CD8-positive, alpha-beta memory T cell (primary cell): ENCODE measurements around the gene SIRT6. TPM values are rescaled to one million over a fixed set of nuclear protein-coding genes. Genes with fewer than 3 reads are reported as not detected.

Experiments
- CTCF ChIA-PET: fragments of 350-600 bp; sonication (Branson Sonifier 250); formaldehyde crosslinking; loops from one replicate; lab custom pipeline; 2021; ENCODE audit warnings: antibody characterized with exemption; lab: Charles Lee
- POLR2A ChIA-PET: fragments of 350-600 bp; sonication (Branson Sonifier 250); formaldehyde crosslinking; loops from one replicate; lab custom pipeline; 2021; ENCODE audit warnings: antibody characterized with exemption; lab: Charles Lee
- DNase-seq, 5 donors: peaks; one replicate each; pipeline versions ENCODE4 v3.0.0 to v3.0.0-alpha.2; 2020 to 2022; ENCODE audit warnings: mixed read lengths in 1 of 5
- H3K27ac ChIP-seq: one replicate; pipeline ENCODE4 v1.7.0; 2013; ENCODE audit warnings: low read depth, mild to moderate bottlenecking, low read length, moderate library complexity
- H3K27me3 ChIP-seq: 2 replicates; pipeline ENCODE4 v1.7.0; 2013; ENCODE audit warnings: low read length, mild to moderate bottlenecking; ENCODE audit not compliant: insufficient read depth, poor library complexity, severe bottlenecking
- H3K36me3 ChIP-seq: 2 replicates; pipeline ENCODE4 v1.7.0; 2013; ENCODE audit warnings: mild to moderate bottlenecking, low read length, moderate library complexity; ENCODE audit not compliant: insufficient read depth
- H3K4me1 ChIP-seq: 2 replicates; pipeline ENCODE4 v1.7.0; 2013; ENCODE audit warnings: mild to moderate bottlenecking, low read length, moderate library complexity; ENCODE audit not compliant: insufficient read depth
- H3K4me3 ChIP-seq: 2 replicates; pipeline ENCODE4 v1.7.0; 2013; ENCODE audit warnings: mild to moderate bottlenecking, low read length
- H3K9me3 ChIP-seq: 2 replicates; pipeline ENCODE4 v1.7.0; 2013; ENCODE audit warnings: mild to moderate bottlenecking, low read length
- H3K27ac Mint-ChIP-seq, 8 donors: one replicate each; pipeline ENCODE4 v1.8.0; 2020 to 2021; ENCODE audit warnings: mixed read lengths in 8 of 8, mild to moderate bottlenecking in 6 of 8, inconsistent platforms in 3 of 8, moderate library complexity in 3 of 8
- H3K27me3 Mint-ChIP-seq, 2 donors: one replicate each; pipeline ENCODE4 v1.8.0; 2020 to 2021; ENCODE audit warnings: mixed read lengths in 2 of 2, mild to moderate bottlenecking in 1 of 2, moderate library complexity in 1 of 2
- H3K36me3 Mint-ChIP-seq, 3 donors: one replicate each; pipeline ENCODE4 v1.8.0; 2020 to 2021; ENCODE audit warnings: mixed read lengths in 3 of 3, inconsistent platforms in 1 of 3, mild to moderate bottlenecking in 1 of 3
- H3K4me1 Mint-ChIP-seq, 3 donors: one replicate each; pipeline ENCODE4 v1.8.0; 2020 to 2021; ENCODE audit warnings: mixed read lengths in 3 of 3, inconsistent platforms in 1 of 3, mild to moderate bottlenecking in 1 of 3
- H3K4me3 Mint-ChIP-seq, 7 donors: one replicate each; pipeline ENCODE4 v1.8.0; 2020 to 2021; ENCODE audit warnings: mixed read lengths in 7 of 7, mild to moderate bottlenecking in 6 of 7, moderate library complexity in 4 of 7, inconsistent platforms in 2 of 7
- H3K9me3 Mint-ChIP-seq, 5 donors: one replicate each; pipeline ENCODE4 v1.8.0; 2020 to 2022; ENCODE audit warnings: mixed read lengths in 5 of 5, mild to moderate bottlenecking in 3 of 5, moderate library complexity in 2 of 5, inconsistent platforms in 1 of 5
- polyA plus RNA-seq: library from polyadenylated mRNA; unstranded; fragments of 300-500 nt; fragmentation: Illumina TruSeq; gene quantifications from one replicate; pipeline ENCODE4 v1.2.3, GENCODE V29; 2021
- total RNA-seq, 2 experiments: library from RNA; stranded (reverse); gene quantifications; one replicate each; pipeline ENCODE4 v1.2.3, GENCODE V29; 2021

The SIRT6 gene
- total and polyA plus RNA-seq, 3 experiments from 2014 or later: 1.6 to 38.6 (median 33.5) TPM

DNA sequence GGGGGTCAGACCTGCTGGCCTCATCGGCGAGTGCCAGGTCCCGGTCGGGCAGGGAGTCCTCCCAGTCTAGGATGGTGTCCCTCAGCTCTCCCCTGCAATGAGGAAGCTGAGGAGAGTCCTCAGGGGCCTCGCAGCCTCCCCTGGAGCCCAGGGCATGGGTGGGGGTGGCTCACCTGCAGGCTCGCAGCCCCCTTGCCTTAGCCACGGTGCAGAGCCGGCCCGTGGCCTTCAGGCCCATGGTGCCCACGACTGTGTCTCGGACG, 6.8 kb downstream of the SIRT6 start:
- CTCF ChIA-PET: no interaction called here
- H3K27me3 Mint-ChIP-seq: peaks cover 4 to 11% of the 10 kb centered on the region in 2 donors
- Histone ChIP-seq H3K36me3 (no peaks in the 10 kb centered on the region), H3K27me3 (no peaks in the 10 kb centered on the region), H3K9me3 (no peaks in the 10 kb centered on the region), H3K27ac (no peak overlapping the region), H3K4me3 (no peak overlapping the region), H3K4me1 (peaks cover 7% of the 10 kb centered on the region)
- DNase-seq: no peak
- H3K36me3 Mint-ChIP-seq: peaks cover 0 to 37% (median 2%) of the 10 kb centered on the region in 3 donors
- H3K9me3 Mint-ChIP-seq: peaks cover 0 to 2% (median 0%) of the 10 kb centered on the region in 5 donors
- POLR2A ChIA-PET: no interaction called here
- H3K27ac Mint-ChIP-seq: no peak overlapping the region
- H3K4me3 Mint-ChIP-seq: no peak overlapping the region
- H3K4me1 Mint-ChIP-seq: peaks cover 8 to 19% (median 17%) of the 10 kb centered on the region in 3 donors

DNA sequence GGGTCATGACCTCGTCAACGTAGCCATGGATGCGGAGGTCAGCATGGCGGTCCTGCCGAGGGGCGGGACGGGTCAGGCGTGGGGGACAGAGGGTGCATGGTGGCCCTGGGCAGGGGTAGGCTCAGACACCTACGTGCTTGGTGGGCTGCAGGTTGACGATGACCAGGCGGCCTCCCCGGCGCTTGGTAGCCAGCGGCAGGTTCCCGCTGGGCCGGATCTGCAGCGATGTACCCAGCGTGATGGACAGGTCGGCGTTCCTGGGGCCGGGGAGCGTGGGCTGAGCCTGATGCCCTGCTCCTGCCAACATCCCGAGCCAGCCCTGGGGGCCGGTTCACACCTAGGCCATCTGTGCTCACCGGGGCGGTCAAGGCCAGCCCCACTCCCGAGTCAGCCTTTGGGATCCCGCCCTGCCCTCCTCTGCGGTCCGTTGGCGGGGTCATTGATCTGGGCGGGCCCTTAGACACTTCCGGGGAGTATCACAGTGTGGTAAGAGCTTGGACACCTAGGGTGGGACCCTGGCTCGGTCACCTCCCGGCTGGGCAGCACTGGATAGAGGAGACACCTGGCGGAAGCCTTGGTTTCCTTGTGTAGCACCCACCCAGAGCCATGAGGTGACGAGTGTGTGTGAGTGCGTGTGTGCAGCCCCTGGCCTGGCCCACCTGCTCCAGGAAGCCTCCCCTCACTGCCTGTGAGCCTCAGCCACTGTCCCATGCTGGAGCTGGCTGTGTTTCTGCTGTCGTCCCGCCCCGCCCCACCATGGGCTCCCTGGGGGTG, 7.3 kb downstream of the SIRT6 start:
- Histone ChIP-seq H3K27me3 (no peaks in the 10 kb centered on the region), H3K36me3 (no peaks in the 10 kb centered on the region), H3K27ac (no peak overlapping the region), H3K9me3 (no peaks in the 10 kb centered on the region), H3K4me3 (no peak overlapping the region), H3K4me1 (peaks cover 1% of the 10 kb centered on the region)
- peaks cover 0 to 2% (median 0%) of the 10 kb centered on the region in 5 donors for H3K9me3 Mint-ChIP-seq
- H3K27ac Mint-ChIP-seq: no peak overlapping the region
- H3K36me3 Mint-ChIP-seq: peaks cover 0 to 35% (median 2%) of the 10 kb centered on the region in 3 donors
- peaks cover 4 to 12% of the 10 kb centered on the region in 2 donors for H3K27me3 Mint-ChIP-seq
- H3K4me3 Mint-ChIP-seq: no peak overlapping the region
- no peak for DNase-seq
- H3K4me1 Mint-ChIP-seq: peaks cover 8 to 13% (median 13%) of the 10 kb centered on the region in 3 donors
- POLR2A ChIA-PET: no interaction called here
- CTCF ChIA-PET: interaction anchor here (1.5 kb wide), 1 partner anchor 36 kb away, joined by 3 read pairs; no protein-coding TSS in a partner anchor

DNA sequence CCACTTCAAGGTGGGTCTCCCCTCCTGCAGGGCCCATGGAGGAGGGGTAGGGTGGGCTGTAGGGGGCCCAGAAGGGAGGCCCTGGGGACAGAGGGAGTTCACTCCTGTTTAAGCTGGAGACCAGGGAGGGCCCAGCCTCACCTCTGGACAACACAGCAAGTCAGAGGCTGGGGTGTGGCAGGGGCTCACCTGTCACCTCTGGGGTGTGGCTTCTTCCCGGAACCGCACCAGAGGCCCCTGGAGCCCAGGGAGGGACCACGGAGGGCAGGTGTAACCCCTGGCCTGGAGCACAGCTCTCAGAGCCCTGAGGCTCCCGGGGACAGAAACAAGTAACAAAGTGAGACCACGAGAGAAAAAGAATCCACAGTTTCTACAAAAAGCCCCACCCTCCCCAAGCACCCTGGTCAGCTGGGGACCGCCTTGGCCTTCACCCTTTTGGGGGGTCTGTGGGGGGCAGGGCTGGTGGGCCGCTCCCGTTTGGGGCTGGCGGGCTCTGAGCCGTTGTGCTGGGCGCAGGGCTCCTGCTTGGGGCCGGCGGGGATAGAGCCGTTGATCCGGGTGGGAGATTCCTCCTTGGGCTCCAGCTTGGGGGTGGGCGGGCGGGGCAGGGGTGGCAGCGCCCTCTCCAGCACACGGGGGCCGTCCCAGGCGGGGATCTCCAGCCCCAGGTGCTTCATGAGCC, 8.0 kb downstream of the SIRT6 start:
- DNase-seq: no peak
- ChIA-PET CTCF (interaction anchor here (1.5 kb wide), 1 partner anchor 35 kb away, joined by 3 read pairs; no protein-coding TSS in a partner anchor), POLR2A (no interaction called here)
- Mint-ChIP-seq H3K4me3 (no peak overlapping the region), H3K27me3 (peaks cover 4 to 14% of the 10 kb centered on the region in 2 donors), H3K4me1 (peaks cover 2 to 6% (median 6%) of the 10 kb centered on the region in 3 donors), H3K9me3 (peaks cover 0 to 2% (median 0%) of the 10 kb centered on the region in 5 donors), H3K27ac (no peak overlapping the region), H3K36me3 (peaks cover 0 to 29% (median 0%) of the 10 kb centered on the region in 3 donors)
- H3K9me3 ChIP-seq: no peaks in the 10 kb centered on the region
- H3K4me3 ChIP-seq: no peak overlapping the region
- no peaks in the 10 kb centered on the region for H3K4me1 ChIP-seq
- H3K27ac ChIP-seq: no peak overlapping the region
- no peaks in the 10 kb centered on the region for H3K27me3 ChIP-seq
- H3K36me3 ChIP-seq: no peaks in the 10 kb centered on the region

DNA sequence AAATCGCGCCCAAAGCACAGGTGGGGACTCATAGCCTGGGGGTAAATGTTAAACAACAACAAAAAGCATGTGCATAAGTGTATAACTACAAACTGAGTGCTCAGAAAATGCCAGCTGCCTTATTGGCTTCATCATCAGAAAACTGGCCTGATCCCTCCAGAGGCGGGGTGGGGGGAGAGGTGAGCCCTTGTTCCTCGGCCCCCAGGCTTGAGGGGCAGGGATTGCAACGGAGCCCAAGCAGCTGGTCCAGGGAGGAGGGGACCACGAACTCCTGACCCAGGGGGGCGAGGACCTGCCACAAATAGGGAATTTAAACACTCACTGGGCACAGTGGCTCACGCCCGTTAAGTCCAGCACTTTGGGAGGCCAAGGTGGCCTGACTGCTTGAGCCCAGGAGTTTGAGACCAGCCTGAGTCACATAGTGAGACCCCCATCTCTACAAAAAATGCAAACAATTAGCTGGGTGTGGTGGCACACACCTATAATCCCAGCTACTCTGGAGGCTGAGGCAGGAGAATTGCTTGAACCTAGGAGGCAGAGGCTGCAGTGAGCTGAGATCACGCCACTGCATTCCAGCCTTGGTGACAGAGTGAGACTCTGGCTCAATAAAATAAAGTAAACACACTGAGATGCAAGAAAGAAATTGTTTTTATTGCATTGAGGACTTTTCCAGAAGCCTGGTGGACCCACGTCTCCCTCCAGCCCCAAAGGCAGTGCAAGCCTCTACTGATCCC, 8.7 kb downstream of the SIRT6 start:
- Mint-ChIP-seq H3K4me1 (peaks cover 0 to 6% (median 3%) of the 10 kb centered on the region in 3 donors), H3K27ac (no peak overlapping the region), H3K4me3 (no peak overlapping the region), H3K9me3 (peaks cover 0 to 2% (median 0%) of the 10 kb centered on the region in 5 donors), H3K36me3 (peaks cover 0 to 23% (median 0%) of the 10 kb centered on the region in 3 donors), H3K27me3 (peaks cover 4 to 18% of the 10 kb centered on the region in 2 donors)
- DNase-seq: no peak
- Histone ChIP-seq H3K36me3 (no peaks in the 10 kb centered on the region), H3K4me1 (no peaks in the 10 kb centered on the region), H3K9me3 (no peaks in the 10 kb centered on the region), H3K4me3 (no peak overlapping the region), H3K27me3 (no peaks in the 10 kb centered on the region), H3K27ac (no peak overlapping the region)
- CTCF ChIA-PET: interaction anchor here (1.5 kb wide), 1 partner anchor 34 kb away, joined by 3 read pairs; no protein-coding TSS in a partner anchor
- POLR2A ChIA-PET: no interaction called here

DNA sequence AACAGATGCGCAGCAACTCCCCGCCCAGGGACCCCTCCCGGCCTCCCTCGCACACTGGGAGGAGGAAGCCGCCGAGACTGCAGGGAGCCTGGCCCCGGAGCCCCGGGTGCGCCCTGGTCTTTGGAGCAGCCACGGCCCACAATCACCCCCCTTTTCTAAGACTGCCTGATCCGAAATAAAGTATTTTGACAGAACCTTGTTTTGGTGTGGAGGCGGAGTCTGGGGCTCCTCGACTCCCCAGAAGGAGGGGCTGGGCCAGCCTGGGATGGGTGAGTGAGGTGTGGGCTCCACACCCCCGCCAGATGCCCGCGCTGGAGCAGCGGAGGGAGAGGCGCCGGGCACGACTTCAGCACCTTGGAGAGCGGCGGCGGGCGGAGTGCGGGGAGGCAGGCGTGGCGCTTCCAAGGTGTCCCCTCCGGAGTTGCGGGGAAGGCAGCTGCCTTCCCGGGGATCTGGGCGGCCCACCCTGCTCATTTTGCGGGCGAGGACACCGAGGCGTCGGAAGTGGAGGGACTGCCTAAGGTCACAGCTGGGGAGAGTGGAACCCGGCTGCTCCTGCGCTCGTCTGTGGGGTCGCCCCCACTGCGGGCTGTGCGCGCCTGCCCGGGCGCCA, 9.4 kb downstream of the SIRT6 start:
- ChIA-PET CTCF (no interaction called here), POLR2A (no interaction called here)
- Mint-ChIP-seq H3K4me1 (peaks cover 0 to 6% (median 3%) of the 10 kb centered on the region in 3 donors), H3K36me3 (peaks cover 0 to 19% (median 0%) of the 10 kb centered on the region in 3 donors), H3K9me3 (peaks cover 0 to 2% (median 0%) of the 10 kb centered on the region in 5 donors), H3K4me3 (no peak overlapping the region), H3K27ac (peak overlapping the region in 1 of 8 donors; percentile 68), H3K27me3 (peaks cover 4 to 23% of the 10 kb centered on the region in 2 donors)
- DNase-seq: peak; percentile 57 to 75 (median 64)
- H3K9me3 ChIP-seq: no peaks in the 10 kb centered on the region
- H3K27ac ChIP-seq: no peak overlapping the region
- H3K4me1 ChIP-seq: no peaks in the 10 kb centered on the region
- no peaks in the 10 kb centered on the region for H3K36me3 ChIP-seq
- H3K4me3 ChIP-seq: no peak overlapping the region
- H3K27me3 ChIP-seq: no peaks in the 10 kb centered on the region

DNA sequence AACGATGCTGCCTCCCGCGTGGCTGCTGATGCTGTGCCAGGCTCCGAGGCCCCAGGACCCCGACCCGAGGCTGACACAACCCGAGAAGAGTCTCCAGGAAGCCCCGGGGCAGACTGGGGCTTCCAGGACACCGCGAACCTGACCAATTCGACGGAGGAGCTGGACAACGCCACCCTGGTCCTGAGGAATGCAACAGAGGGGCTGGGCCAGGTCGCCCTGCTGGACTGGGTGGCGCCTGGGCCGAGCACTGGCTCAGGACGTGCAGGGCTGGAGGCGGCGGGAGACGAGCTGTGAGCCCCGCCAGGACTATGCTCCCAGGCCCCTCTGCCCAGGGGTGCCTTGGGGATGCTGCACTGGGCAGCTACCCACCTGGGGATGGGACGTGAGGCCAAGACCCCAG, 10.7 kb downstream of the SIRT6 start:
- no peak overlapping the region for H3K4me3 ChIP-seq
- Mint-ChIP-seq H3K27ac (no peak overlapping the region), H3K9me3 (peaks cover 0 to 2% (median 0%) of the 10 kb centered on the region in 5 donors), H3K36me3 (peaks cover 0 to 13% (median 0%) of the 10 kb centered on the region in 3 donors), H3K4me1 (peaks cover 0 to 6% (median 3%) of the 10 kb centered on the region in 3 donors), H3K27me3 (peaks cover 6 to 26% of the 10 kb centered on the region in 2 donors), H3K4me3 (no peak overlapping the region)
- no peaks in the 10 kb centered on the region for H3K27me3 ChIP-seq
- no peaks in the 10 kb centered on the region for H3K36me3 ChIP-seq
- DNase-seq: no peak
- H3K27ac ChIP-seq: no peak overlapping the region
- ChIA-PET CTCF (no interaction called here), POLR2A (interaction anchor here (0.5 kb wide), 1 partner anchor 392 kb away, joined by 4 read pairs; no protein-coding TSS in a partner anchor)
- no peaks in the 10 kb centered on the region for H3K4me1 ChIP-seq
- H3K9me3 ChIP-seq: no peaks in the 10 kb centered on the region

DNA sequence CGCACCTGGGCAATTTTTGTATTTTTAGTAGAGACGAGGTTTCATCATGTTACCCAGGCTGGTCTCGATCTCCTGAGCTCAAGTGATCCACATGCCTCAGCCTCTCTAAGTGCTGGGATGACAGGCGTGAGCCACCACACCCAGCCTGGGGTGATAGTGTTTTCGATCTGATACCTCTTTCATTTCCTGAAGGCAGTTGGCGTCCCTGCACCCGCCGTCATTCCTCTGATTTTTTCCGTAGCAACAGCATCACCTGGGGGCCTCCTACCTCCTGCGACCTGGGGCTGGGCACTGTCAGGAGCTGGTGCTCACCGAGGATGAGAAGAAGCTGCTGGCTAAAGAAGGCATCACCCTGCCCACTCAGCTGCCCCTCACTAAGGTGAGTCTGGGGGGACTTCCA, 18.1 kb downstream of the SIRT6 start:
- POLR2A ChIA-PET: no interaction called here
- H3K9me3 Mint-ChIP-seq: no peaks in the 10 kb centered on the region

More for the DNA sequence above, 18.1 kb downstream of the SIRT6 start:
- Mint-ChIP-seq H3K4me3 (no peak overlapping the region), H3K27me3 (peaks cover 6 to 23% of the 10 kb centered on the region in 2 donors), H3K4me1 (no peaks in the 10 kb centered on the region), H3K27ac (no peak overlapping the region), H3K36me3 (no peaks in the 10 kb centered on the region)
- Histone ChIP-seq H3K9me3 (no peaks in the 10 kb centered on the region), H3K27ac (no peak overlapping the region), H3K4me3 (no peak overlapping the region), H3K36me3 (no peaks in the 10 kb centered on the region), H3K4me1 (no peaks in the 10 kb centered on the region), H3K27me3 (no peaks in the 10 kb centered on the region)
- CTCF ChIA-PET: no interaction called here
- no peak for DNase-seq
